ENCODE results near the gene SPTB. TPM values are rescaled to one million over a fixed set of nuclear protein-coding genes. Genes with fewer than 3 reads are reported as not detected.
A peak's percentile ranks its signal among the peaks of the same experiment; 100 is the strongest.
"Not testable (repeated sequence)": the region's sequence is repeated elsewhere in the genome, so short reads cannot be mapped to it uniquely, and the experiment has no call there.

SPTB gene
- 113 TPM for total RNA-seq
- long read RNA-seq, full-length matches to known transcripts, result 18 of 191 reads
- long read RNA-seq, partial matches to known transcripts, result 124 of 191 reads
- long read RNA-seq, other reads (novel, unspliced or antisense), result 49 of 191 reads

DNA sequence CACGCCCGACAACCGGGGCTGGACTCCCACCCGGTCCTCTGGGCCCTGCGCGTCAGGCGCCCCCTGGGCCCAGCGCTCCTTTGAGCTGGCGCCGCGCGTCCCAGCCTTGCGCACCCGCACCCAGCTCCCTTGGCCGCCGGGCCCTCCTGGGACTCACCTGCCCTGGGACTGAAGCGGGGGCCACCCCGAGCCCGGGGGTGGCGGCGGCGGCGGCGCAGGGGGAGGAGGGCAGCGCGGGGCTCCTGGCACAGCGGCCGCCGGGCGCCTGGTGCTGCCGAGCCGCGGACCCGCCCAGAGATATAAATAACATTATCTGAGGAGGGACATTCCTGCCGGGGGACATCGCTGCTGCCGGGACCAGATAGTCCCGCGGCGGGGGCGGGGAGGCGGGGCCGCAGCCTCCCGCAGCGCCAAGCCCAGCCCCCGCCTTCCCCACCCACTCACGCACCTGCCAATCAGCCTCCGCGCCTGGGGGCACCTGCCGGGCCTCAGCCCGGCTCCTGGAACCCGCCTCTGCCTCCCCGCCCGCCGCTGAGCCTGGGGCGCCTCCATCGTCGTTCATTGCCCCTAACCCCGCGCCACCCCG lies at the start of gene SPTB:
Gene SPTB (minus strand): TSS at position 273 of the 586 bp plus-strand sequence. CDS start 56,813 bp downstream, outside the sequence.
- DNase-seq (ENCODE audit: low spot score), result peak; percentile 83
- intact Hi-C loops (cut with DNase I), result loop anchor here (2.0 kb wide), 2 partner anchors 37 to 55 kb away; no protein-coding TSS in a partner anchor

DNA sequence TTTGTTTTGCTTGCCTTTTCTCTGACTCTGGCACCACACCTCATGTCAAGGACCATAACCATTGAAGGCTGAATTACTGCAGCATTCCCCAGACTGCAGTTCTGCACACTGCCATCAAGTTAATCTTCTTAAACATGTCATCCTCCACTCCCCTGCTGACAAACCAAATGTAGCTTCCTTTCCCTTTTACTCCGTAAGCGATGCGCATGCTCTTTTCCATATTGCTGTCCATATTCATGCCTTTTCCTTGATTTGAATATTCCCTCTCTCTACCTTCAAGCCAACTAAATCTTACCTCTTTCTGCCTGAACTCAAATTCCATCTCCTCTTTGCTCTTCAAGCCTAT lies 49.3 kb upstream of the SPTB start:
- intact Hi-C loops (cut with DNase I), result no loop called here
- no peak for DNase-seq (ENCODE audit: low spot score)

DNA sequence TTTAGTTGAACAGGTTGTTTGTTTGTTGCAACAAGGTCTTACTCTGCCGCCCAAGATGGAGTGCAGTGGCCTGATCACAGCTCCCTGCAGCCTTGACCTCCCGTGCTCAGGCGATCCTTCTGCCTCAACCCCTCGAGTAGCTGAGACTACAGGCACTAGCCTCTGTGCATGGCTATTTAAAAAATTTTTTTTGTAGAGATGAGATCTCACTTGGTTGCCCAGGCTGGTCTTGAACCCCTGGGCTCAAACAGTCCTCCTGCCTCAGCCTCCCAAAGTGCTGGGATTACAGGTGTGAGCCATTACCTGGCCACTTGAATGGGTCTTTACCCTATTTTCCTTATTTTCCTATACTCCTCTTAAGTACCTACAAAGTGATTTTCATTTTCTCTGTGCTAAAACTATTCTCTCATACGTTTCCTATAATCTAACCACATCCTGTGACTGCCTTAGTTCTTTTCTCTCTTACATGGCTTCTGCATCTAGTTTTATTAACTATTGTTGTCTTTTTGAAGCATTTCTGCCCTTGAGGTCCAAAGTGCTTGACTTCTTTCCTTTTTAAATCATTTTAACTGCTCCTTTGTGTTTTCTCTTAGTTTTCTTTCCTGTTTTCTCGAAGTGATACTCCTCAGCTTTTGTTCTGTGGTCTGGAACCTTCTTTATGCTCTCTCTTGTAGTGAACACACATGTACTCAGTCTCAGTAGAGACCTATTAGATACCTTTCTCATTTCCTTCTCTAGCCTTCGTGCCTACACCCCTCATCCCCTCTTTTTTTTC lies 48.7 kb upstream of the SPTB start:
- no peak for DNase-seq (ENCODE audit: low spot score)
- intact Hi-C loops (cut with DNase I), result no loop called here

DNA sequence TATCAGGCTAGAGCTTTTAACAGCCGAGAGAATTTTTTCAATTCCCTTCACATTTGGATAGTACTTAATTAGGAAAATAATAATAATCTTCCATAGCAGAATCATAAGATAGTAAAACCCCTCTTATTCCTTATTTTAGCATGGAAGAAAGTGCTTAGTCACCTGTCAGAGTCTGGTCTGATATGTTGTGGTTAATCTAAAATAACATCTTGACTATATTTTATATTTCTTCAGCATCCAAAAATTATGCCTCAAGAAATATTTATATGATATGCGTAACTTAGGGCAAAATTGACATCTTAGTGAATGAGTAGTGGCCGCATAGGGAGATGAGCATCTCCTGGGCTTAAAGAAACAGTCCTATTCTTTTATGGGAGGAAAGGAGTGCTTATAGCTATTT lies 47.3 kb upstream of the SPTB start:
- intact Hi-C loops (cut with DNase I), result no loop called here

DNA sequence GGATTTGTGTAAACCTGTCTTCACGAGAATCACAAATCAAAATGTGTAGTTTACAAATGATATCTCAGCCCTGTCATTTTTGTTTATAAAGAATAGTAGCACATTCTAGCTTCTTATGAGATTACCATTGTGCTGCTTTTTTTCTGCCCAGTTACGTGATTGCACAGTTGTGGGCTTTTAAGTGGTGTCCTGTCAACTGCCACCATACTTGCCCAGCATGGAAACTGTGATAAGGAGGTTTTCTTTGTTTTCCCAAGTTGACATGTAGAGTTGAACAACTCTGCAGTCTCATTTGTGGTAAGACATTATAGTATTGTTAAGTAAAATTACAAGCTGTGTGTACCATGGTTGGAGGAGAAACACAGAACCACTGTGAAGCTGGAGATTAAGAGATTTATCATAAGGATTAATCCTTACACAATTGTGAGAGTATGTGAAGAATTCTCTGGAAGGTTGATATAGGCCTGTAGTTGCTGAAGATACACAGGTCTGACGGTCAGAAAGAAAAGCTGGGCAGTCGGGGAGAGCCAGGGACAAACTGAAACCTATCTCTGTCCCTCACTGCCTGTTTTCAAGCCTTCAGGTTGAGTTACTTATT lies 46.8 kb upstream of the SPTB start:
- intact Hi-C loops (cut with DNase I), result no loop called here
- no peak for DNase-seq (ENCODE audit: low spot score)

More for the DNA sequence above, 47.3 kb upstream of the SPTB start:
- no peak for DNase-seq (ENCODE audit: low spot score)

- no peak for DNase-seq (ENCODE audit: low spot score)
- intact Hi-C loops (cut with DNase I), result no loop called here
These were observed 43.3 kb upstream of the SPTB start for GRCh38 chr14:64923015-64923414.

DNA sequence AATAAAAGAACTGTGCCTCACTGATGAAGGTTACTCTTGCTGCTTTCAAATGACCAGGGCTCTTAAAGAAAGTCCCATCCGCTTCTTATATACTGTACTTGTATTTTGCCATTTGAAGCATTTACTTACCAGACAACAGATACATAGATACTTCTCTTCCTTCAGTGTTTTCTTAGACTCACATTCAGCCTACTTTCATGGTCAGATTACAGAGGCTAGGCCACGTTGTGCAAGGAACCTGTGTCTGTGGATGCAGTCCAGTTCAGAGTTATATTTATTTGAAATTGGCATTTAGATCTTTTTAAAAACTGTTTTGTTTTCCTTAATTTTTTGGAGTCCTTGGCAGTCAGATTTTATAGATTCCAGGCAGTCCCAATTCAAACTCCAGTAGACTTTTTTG lies 40.8 kb upstream of the SPTB start:
- DNase-seq (ENCODE audit: low spot score), result no peak
- intact Hi-C loops (cut with DNase I), result no loop called here

GRCh38 chr14:64919618-64920017 lies 39.9 kb upstream of the SPTB start:
- no peak for DNase-seq (ENCODE audit: low spot score)
- intact Hi-C loops (cut with DNase I), result no loop called here

DNA sequence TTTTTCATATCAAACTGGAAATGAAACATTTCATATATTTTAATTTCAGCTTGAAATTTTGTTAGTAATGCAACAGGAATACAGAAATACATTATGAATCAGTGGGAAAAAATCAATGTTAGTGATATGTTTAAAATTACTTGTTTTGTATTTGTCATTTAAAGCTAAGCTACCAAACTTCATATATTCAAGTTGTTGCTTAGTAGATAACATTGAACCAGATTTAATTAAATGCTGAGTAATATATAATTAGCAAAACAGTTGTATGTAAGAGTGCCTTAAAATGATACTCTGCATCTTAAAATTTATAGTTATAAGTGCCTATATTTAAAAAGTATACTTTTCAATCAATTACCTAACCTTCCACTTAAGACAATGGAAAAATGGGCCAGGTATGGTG lies 39.5 kb upstream of the SPTB start:
- intact Hi-C loops (cut with DNase I), result no loop called here
- no peak for DNase-seq (ENCODE audit: low spot score)

GRCh38 chr14:64918216-64918615 lies 38.5 kb upstream of the SPTB start:
- intact Hi-C loops (cut with DNase I), result no loop called here
- no peak for DNase-seq (ENCODE audit: low spot score)

GRCh38 chr14:64915797-64916196 lies 36.1 kb upstream of the SPTB start:
- DNase-seq (ENCODE audit: low spot score), result no peak
- intact Hi-C loops (cut with DNase I), result no loop called here

GRCh38 chr14:64915029-64915424 lies 35.3 kb upstream of the SPTB start:
- DNase-seq (ENCODE audit: low spot score), result no peak
- intact Hi-C loops (cut with DNase I), result no loop called here

- DNase-seq (ENCODE audit: low spot score), result peak; percentile 99
- intact Hi-C loops (cut with DNase I), result loop anchor here (5.0 kb wide), 1 partner anchor 58 kb away; the partner anchor contains the start of gene RAB15
These were observed 34.7 kb upstream of the SPTB start, which contains the start of gene CHURC1 for GRCh38 chr14:64914237-64915028. Gene CHURC1, plus strand, starts transcription at chr14:64914455. Its CDS starts 41 bp downstream, at chr14:64914496.

GRCh38 chr14:64913477-64913876 lies 33.8 kb upstream of the SPTB start:
- not testable (repeated sequence) for DNase-seq (ENCODE audit: low spot score)

GRCh38 chr14:64912261-64912660 lies 32.6 kb upstream of the SPTB start:
- no peak for DNase-seq (ENCODE audit: low spot score)
- intact Hi-C loops (cut with DNase I), result loop anchor here (5.0 kb wide), 1 partner anchor 60 kb away; the partner anchor contains the start of gene RAB15

More at GRCh38 chr14:64913477-64913876, 33.8 kb upstream of the SPTB start:
- intact Hi-C loops (cut with DNase I), result loop anchor here (5.0 kb wide), 1 partner anchor 59 kb away; the partner anchor contains the start of gene RAB15

DNA sequence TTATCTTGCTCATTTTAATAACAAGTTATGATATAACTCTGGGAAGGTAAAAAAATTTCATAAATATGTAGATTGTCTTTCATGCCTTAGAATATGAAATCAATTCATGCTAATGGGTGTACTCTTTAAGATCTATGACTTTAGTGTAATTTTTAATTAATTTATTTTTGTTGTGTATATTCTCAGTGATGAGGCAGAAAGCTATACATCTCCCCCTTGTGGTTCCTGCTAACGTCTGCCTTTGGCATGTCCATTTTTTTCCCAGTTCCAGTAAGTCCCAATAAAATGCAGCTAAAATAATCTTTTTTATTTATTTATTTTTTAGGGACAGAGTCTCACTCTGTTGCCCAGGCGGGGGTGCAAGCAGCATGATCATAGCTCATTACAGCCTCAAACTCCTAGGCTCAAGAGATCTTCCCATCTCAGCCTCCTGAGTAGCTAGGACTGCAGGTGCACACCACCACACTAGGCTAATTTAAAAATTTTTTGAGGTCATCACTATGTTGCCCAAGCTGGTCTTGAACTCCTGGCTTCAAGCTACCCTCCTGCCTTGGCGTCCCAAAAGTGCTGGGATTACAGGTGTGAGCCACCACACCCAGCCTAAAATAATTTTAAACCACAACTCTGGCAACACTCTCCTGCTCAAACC lies 31.3 kb upstream of the SPTB start:
- intact Hi-C loops (cut with DNase I), result loop anchor here (5.0 kb wide), 1 partner anchor 61 kb away; the partner anchor contains the start of gene RAB15
- DNase-seq (ENCODE audit: low spot score), result no peak

- intact Hi-C loops (cut with DNase I), result no loop called here
These were observed 26.3 kb upstream of the SPTB start for GRCh38 chr14:64906022-64906421.

DNA sequence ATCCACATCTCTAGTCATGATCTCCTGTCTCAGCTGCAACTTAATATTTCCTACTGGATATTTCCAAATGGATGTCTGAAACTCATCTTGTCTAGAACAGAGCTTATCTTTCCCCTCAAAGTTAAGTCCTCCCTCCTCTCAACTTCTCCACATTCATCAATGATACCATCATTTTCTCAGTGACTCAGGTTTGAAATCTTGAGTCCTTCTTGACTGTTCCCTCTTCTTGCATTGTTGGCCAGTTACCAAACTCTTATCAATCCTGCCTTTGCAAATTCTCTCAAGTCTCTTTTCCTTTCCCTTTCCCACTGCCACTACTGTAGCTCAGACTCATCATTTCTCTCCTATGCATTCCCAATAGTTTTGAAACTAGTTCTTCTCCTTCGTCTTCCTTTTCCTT lies 20.3 kb upstream of the SPTB start:
- intact Hi-C loops (cut with DNase I), result no loop called here

More at GRCh38 chr14:64906022-64906421, 26.3 kb upstream of the SPTB start:
- DNase-seq (ENCODE audit: low spot score), result no peak

GRCh38 chr14:64891839-64892375 lies 12.2 kb upstream of the SPTB start:
- no peak for DNase-seq (ENCODE audit: low spot score)
- intact Hi-C loops (cut with DNase I), result loop anchor here (5.0 kb wide), 3 partner anchors 70 to 220 kb away; no protein-coding TSS in a partner anchor

More for the DNA sequence above, 20.3 kb upstream of the SPTB start:
- no peak for DNase-seq (ENCODE audit: low spot score)
